ENCODE results near the gene DGKH.
"Not testable (repeated sequence)": the region's sequence is repeated elsewhere in the genome, so short reads cannot be mapped to it uniquely, and the experiment has no call there.

Gene DGKH

DNA sequence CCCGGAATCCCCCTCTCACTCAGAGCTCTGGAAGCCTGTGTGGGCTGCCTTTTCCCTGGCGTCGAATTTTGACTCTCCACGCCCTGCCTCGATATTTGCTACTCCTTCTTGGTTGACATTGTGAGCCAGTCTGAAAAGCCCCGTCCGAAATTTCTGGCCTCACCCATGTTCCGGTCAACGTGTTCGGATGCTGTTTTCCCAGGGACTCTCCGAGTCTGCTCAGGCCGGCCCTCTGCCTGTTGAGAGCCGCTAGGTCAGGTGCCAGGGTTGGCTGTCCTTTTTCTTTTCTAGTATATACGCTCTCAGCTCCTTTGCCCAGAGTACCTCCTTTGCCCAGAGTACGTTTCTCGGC lies 6.8 kb upstream of the DGKH start:
- peak in 1 of 2 experiments; percentile 27 for DNase-seq

DNA sequence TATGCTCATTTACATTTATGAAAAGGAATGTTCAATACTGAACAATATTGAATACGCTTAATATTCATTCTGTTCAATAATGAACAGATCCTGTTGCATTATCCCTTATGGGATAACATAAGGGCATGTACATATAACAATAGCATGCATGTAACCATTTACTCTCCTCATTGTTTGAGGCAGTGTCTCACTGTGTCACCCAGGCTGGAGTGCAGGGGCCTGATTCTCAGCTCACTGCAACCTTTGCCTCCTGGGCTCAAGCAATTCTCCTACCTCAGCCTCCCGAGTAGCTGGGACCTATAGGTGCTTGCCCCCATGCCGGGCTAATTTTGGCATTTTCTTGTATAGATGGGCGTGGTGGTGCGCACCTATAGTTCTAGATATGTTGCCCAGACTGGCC lies 4.8 kb upstream of the DGKH start:
- DNase-seq: no peak

DNA sequence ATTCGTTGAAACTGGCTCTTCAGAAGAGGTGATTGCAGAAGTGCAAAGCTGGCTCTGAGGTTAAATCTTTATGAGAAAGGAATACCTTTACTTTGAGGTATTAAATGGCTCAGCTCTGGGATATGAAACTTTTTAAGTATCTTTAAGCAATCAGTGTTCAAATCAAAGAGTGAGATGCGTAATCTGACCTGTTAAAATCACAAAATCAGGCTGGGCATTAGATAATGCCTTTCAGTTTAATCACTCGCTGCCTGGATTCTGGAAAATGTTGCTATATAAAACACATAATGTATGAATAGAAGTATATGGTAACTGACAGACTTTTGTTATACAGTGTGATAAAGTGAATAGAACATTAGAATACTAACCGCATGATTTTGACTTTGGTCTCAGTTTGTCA lies 2.0 kb upstream of the DGKH start:
- DNase-seq: no peak

DNA sequence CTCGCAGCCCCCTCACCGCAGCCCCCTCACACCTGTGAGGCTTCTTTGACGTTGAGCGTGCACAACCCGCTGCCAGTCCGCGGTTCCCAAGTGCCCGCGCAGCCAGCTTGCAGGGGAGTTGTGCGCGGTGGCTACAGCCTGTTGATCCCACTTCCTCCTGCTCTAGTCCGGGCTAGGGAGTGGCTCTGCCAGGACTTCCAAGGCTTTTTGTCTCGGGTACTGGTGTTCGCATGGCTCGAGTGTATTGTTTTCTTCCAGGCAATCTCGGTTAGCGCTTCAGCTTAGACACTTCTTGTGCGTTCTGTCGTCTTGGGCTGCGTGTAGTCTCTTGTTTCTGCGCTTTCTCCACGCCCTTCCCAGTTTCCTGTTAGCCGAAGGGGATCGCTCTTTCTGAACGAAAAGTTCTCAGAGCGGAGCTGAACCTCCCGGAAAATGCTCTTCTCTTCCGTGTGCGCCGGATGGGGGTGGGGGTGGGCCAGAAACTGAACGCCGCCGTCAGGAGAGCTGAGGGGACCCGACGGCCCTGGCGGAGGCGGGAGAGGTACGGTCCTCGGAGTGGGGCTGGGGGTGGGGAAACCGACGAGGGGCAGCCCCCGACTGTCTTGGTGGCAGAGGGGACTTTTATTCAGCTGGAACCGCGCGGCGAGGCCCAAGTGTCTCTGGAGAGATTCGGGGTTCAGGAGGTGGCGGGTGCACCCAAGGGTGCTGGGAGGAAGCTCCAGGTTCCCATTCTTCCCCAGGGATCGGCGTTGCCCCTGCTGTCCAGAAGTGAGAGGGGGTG lies 697 bp upstream of the DGKH start:
- DNase-seq: peak; percentile 51 to 57

DNA sequence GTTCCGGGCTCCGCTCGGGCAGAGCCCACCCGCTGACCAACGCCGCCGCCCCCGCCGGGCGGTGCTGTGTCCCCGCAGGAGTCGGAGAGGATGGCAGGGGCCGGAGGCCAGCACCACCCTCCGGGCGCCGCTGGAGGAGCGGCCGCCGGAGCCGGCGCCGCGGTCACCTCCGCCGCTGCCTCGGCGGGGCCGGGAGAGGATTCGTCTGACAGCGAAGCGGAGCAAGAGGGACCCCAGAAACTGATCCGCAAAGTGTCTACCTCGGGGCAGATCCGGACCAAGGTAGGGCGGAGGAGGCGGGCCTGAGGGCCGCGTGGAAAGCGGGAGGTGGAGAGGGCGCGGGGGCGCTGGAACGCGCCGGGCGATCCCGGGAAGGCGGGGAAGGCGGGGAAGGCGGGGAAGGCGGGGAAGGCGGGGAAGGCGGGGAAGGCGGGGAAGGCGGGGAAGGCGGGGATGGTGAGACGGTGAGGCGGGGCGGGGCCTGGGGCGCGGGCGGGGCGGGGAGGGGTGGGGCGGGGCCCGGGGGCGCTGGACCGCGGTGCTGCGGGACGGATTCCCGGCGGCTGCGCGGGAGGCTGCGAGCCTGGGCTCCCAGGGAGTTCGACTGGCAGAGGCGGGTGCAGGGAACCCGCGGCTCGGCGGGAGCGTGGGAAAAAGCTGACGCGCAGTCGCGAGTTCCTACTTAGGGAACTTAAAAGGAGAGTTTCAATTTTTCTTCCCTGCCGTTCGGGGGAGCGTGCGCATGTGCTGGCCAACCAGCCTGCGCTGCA lies 421 bp downstream of the DGKH start:
- peak; percentile 80 to 81 for DNase-seq

DNA sequence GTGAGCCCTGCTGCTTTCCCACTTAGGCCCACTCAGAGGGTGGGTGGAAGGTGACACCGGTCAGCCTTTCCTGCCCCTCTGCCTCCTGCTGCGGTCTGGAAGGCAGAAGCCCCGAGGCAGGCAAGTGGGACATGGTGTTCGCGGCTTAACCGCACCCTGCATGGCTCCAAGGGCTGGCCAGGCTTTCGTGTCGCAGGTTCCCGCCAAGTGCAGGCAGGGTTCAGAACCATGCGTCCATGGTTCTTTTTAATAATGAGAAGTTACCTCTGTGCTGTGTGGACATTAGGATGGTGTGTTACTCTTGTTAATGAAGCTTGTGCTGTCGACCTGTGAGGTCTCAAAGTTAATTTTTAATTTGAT lies 986 bp downstream of the DGKH start:
- DNase-seq: peak; percentile 73 to 79

DNA sequence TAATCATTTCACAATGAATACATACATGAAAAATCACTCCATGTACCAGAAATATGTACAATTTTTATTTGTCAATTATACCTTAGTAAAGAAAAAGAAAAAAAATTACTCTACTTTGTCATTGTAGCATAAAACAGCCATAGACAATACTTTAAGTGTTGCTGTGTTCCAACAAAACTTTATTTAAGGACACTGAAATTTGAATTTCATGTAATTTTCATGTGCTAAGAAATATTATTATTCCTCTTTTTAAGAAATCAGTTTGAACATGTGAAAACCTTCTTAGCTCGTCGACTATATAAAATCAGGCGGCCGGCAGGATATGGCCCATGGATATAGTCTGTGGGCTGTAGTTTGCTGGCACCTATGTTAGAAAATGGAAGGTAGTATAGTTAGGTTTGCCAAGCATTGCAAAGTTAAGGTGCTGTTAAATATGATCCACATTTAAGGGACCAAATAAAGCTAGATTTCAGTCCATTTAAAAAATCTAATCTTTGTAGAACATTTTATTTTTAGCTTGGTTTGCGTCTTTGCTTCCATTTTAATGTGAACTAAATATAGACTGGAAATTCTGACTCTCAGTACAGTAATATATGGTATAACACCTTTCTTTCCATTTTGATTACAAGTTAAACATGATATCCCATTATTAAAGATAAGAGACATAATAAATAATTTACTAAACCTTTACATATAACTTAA lies 6.5 kb downstream of the DGKH start:
- DNase-seq: no peak

DNA sequence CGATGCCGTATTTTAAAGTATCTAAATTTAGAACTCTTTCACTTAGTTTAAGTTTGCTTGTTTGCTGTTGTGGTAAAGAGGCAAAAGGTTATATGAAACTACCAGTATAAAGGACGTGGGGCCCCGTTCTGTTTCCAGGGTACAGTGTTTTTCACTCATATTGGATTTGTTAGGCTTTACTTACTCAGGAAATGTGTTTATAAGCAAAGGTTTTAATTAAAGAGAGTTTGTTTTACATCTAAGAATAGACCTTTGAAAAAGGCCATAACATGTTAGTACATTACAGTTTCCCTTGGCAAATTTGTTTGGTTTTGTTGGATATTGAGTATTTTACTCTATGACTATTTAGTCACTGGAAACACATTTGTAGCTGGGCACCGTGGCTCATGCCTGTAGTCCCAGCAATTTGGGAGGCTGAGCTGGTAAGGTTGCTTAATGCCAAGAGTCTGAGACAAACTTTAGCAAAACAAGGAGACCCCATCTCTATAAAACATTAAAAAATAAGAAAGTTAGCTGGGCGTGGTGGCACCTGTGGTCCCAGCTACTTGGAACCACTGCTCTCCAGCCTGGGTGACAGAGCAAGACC lies 7.1 kb downstream of the DGKH start:
- no peak for DNase-seq

DNA sequence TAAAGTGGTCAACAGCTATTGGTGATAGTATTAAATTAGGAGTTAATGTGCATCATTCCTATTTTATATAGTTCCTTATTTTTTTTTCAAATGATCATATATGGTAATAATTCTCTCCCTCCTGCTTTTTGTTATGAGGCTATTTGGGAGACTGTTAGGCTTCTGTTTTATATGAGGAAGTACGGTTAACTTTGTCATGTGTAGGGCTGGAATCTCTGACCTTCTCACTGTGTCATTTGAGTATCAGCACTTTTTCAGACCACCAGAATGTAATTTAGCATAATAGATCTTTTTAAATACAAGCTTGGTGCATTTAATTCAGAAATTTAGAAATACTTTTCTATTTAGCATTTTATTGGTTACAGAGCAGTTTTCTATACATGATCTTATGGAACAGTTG lies 7.7 kb downstream of the DGKH start:
- no peak for DNase-seq

DNA sequence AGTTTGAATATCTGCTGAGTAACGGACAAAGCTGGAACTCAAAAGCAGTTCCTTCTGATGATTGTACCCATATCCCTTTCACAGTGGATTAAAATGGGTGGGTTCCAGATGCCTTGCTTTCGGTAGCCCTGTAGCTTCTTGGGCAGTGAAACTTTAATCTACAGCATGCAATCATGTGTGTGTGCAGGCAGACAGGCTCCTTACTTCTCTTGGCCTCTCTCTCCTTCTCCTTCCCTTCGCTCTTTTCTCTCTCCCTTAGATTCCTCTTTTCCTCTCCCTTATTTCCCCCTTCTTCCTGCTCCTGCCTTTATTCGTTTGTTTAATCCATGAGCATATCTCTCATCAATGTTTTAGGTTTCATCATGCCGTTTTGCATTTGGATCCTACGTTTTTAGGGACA lies 8.1 kb downstream of the DGKH start:
- no peak for DNase-seq

DNA sequence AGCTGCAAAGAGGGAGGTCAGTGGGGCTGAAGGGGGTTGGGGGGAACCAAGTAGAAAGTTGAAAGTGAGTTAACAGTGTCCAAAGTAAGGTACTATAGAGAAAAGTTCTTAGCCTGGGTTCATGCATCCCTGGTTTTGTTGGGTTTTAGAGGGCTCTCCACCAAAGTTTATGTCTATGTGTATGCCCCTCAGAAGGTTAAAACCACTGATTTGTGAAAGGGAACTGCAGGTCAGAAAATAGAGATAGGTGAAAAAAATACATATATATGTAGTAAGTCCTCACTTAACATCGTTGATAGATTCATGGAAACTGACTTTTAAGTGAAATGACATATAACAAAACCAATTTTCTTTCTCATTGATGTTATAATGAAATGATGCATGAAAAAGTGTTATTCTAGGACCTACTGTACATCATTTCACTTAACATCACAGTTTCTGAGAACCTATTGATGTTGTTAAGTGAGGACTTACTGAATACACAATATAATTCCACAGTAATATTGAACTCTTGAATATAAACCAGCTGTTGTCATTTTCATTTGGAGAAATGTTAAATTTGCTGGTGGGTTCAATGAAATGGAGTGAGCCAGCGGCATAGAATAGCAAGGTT lies 9.6 kb downstream of the DGKH start:
- DNase-seq: no peak

DNA sequence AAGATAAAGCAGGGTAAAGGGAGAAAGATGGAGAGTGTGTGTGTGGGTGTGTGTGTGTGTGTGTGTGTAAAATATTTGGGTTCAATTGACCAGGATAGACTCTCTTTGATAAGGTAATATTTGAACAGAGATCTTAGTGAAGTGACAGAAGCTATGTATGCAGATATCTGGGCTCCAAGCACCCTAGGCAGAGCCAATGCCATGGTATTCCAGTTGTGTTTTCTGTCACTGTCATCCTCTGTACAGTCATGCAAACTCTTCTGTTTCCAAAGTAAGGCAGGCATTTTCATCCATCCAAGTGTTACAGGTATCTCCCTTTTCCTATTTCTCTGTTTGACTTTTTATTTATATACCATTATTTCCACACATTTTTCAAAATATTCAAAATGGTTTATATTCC lies 13.5 kb downstream of the DGKH start:
- DNase-seq: no peak

DNA sequence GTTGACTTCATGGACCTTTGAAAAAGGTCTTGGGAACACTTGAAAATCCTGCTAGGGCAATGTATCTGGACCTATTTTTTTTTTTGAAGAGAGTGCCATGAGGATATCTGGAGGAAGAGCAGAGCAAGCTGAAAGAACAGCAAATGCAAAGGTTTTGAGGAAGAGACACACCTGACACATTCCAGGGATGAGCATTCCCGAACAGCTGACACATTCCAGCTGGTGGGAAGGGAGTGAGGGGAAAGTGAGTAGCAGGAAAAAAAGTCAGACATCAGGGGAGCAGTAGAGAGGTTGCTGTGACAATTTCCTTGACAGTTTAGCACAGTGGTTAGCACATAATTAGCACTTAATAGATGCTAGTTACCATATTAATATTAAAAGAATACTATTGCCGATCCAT lies 14.7 kb downstream of the DGKH start:
- no peak for DNase-seq

DNA sequence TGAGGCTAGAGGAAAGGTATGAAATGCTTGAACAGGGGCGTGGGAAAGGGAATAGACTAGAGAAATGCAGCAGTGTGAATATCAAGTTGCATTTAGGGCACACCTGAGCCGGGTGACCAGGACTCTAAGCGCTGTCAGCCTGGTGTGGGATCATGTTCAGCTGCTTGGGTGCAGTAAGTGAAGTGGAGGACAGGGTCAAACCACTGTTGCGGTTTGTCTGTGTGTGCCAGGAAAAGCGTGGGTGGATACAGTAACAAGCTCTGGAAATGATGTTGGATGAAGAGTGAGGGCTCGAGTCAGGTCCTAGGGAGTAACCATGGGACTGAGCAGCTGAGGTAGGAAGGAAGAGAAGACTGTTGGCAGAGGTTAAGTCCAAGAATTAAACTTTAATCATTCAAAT lies 15.8 kb downstream of the DGKH start:
- no peak for DNase-seq

DNA sequence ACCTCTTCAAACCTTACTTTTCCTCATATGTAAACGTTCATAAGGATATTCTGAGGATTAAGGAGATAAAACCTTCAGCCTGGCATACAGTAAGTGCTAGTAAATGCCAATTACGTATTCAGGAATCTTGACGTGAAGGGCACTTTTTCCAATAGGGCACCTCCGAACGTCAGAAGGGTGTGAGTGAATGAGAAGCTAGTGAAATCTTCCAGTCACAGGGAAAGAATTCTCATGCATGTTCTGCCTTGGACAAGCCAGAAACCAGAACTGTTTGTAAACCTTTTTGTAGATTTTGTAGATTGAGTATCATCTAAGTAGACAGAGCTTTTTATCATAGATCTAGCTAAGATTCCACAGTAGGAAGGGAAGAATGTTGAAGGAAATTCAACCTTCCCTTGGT lies 16.5 kb downstream of the DGKH start:
- no peak for DNase-seq

DNA sequence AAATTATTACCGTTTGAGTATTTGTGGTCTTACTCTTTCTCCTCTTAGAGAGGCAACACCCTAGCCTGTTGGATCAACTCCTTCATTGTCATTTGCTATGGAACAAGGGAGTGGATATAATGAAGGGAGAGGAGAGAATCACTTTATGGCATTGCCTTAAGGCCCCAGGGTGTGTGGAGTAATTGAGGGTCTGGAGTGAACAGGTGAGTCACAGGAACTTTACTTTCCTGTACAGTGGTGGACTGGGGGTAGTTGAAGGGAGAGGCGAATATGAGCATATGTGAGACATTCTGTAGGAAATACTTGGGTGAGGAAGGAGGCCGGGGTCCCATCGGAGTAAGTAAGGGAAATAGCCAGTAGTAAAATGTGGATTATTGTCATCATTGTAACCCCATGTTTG lies 17.0 kb downstream of the DGKH start:
- no peak for DNase-seq

DNA sequence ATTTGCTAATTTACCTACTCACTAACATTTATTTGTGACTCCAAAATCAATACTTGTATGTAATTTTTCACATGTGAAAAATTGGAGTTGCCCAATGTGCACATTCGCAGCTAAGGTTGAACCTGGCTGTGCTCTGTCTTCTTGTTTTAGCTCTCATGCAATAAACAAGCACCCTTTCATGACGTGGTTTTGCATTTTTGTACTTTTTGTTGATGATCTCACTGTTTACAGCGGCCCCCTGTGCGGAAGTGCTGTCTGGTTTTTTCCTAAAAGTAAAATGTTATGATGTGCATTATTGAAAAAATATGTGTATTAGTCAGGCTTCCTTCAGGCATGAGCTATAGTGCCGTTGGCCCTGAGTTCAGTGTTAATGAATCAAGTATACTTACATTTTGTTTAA lies 18.1 kb downstream of the DGKH start:
- DNase-seq: no peak

DNA sequence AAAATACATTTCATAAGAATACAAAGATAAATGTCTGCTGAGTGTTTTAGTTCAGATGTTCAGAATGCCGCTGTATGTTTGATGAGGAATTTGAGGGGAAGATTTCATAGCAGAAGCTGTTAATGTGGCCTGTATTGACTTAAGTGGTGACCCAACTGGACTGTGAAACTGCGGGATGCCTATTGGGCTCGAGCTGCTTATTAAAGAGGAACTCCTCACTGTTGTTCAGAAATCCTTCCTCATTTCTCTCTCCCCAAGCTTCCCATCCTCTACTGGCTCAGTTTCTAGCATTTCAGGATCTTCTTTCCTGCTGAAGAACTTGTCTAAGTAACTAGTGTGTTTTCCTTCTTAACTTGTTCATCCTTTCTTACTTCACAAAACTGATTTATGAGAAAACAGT lies 20.4 kb downstream of the DGKH start:
- no peak for DNase-seq

DNA sequence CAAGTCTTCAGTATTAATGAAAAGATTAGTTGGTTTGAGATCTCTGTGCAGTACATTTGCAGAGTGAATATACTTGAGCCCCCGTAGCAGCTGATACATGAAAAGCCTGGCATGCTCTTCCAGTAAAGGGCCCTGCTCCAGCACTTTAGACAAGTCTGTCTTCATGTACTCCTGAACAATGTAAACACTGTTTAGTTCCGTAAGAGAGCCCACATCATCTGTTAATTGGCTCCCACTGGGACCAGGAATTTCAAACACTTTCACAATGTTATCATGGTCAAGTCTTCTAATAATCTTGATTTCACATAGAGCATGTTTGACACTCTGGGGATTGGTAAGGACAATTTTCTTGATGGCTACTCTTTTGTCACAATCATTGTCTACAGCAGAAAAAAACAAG lies 22.2 kb downstream of the DGKH start:
- not testable (repeated sequence) for DNase-seq

DNA sequence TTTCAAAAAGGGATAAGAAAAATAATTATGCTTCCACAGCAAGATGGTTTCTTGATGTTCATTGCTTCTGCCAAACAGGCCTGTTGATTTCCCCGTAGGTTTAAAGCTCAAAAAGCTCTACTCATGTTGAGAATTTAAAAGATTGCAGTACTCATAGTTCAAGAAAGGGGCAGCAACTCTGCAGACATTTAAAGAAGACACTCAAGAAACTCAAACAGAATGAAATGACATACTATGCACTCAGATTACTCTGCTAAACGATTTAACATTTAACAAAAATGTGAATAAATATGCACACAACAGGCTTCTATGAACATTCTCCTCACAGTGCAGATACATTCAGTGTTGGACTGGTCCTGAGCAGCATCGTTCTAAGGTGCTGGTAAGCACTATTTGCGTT lies 22.7 kb downstream of the DGKH start:
- not testable (repeated sequence) for DNase-seq

DNA sequence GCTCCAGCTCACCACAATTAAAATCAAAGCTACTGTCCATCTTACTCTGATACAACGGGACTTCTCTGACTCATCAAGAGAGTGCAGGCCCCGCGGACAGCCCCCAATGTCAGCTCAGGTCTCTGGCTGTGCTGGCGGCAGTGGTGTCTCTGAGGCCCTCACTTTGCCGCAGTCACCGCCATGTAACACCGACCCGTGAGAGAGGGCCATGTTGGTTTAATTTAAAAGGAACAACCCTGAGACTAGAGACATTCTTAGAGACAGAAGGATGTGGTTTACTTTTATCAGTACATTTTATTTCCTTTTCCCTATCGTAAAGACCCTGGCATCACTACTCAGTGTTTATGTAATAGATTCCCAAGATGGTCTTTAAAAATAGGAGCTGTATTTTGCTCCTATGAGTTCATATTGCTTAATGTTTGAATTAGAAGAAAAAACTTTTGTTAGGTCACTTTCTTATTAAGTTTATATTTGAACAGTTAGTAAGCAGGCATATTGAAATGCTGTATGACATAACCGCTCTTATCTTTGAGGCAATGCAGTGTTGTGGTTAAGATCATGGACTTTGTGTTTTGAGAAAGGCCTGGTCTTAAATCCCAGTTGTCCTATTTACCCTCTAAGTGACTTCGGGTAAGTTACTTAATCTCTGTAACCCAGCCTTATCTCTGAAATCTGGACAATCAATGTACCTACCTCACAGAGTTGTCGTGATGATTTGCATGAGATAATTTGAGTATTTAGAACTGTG lies 23.4 kb downstream of the DGKH start:
- DNase-seq: no peak

DNA sequence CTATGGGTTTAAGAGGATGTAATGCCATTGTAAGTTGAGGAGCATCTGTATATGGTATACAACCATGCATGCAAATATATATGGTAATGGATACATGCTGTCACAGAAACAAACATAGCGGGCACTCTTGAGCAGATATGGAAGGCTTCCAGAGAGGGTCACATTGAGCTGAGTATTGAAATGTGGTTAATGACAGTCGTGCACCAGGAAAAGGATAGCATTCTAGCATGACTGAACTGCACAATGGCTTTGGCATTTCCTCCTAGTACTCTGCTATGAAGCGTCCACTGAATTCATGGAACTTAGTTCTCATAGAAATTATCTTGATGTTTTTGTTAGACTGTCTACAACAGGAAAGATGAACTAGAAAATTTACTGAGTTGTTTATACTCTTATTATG lies 25.2 kb downstream of the DGKH start:
- DNase-seq: no peak

DNA sequence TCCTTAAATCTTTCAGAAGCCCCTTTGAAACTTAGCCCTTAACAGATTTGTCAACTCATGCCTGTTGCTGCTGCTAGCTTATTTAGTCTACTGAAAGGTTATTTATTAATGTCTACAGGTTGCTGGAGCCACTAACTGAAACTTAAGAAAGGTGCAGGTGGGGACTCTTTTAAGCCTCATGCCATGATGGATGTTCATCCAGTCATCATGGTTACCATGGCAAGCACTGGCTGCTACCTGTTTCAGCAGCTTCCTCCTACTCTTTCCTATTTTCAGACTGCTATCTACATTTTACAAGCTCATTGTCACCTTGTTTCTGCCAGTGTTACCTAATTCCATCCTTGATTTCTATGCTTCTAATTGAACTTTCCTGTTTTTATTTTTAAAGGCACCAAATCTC lies 27.1 kb downstream of the DGKH start:
- no peak for DNase-seq

All from activated T-cell treated with anti-CD3 and anti-CD28 coated beads, Interleukin-2, amount 50 U/mL, for 48 hours (primary cell).